Measurements from ENCODE around the gene FARP1.

DNA sequence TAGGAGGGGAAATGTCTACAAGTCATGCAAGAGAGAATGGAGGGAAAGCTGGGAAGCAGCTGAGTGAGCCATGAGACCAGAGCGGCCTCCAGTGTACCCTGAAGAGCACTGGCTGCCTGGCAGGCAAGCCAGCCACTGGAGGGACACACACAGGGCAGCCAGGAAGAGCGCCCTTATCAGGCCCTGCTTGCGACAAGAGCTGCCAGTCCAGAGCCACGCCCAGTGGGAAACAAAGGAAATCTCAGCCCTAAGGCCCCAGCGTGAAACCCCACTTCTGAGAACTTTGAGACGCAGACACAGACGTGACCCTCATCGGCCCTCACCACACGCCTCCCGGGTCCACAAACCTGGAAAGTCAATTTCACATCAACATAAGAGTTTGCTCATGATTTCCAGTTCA lies 329.0 kb downstream of the FARP1 start:
- TF ChIP-seq, protein P1, sequence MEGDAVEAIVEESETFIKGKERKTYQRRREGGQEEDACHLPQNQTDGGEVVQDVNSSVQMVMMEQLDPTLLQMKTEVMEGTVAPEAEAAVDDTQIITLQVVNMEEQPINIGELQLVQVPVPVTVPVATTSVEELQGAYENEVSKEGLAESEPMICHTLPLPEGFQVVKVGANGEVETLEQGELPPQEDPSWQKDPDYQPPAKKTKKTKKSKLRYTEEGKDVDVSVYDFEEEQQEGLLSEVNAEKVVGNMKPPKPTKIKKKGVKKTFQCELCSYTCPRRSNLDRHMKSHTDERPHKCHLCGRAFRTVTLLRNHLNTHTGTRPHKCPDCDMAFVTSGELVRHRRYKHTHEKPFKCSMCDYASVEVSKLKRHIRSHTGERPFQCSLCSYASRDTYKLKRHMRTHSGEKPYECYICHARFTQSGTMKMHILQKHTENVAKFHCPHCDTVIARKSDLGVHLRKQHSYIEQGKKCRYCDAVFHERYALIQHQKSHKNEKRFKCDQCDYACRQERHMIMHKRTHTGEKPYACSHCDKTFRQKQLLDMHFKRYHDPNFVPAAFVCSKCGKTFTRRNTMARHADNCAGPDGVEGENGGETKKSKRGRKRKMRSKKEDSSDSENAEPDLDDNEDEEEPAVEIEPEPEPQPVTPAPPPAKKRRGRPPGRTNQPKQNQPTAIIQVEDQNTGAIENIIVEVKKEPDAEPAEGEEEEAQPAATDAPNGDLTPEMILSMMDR (IDR thresholded peaks at IDR 0.05), result no peak
- no peak for TF ChIP-seq POLR2A (IDR thresholded peaks at IDR 0.05)
